SKM-1 treated with dmso at 0.1 percent for 144 hours (cell line): ENCODE measurements around the gene STOML1.

ENCODE experiments used
- DNase-seq: peaks from one replicate; lab custom pipeline; 2025; ENCODE audit not compliant: unreplicated experiment; lab: John Stamatoyannopoulos, UW

Gene STOML1

GRCh38 chr15:74022706-74023470 lies 30.8 kb upstream of the STOML1 start:
- DNase-seq: no peak

DNA sequence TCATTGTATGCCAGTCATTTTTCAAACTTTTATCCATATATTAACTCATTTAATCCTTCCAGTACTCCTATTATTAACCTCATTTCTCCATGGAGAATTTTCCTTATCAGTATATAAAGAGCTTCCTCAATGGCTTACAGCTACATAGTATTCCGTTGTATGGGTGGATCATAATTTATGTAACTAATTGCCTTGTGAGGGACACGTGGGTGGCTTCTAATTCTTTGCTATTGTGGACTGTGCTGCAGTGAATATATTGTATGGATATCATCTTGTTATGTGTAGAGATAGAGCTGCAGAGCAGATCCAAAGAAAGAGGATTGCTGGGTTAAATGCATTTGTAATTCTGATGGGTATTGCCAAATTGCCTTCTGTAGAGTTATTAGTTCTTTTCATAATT lies 27.6 kb upstream of the STOML1 start:
- no peak for DNase-seq

- no peak for DNase-seq
These were observed 21.3 kb upstream of the STOML1 start for GRCh38 chr15:74013374-74013894.

DNA sequence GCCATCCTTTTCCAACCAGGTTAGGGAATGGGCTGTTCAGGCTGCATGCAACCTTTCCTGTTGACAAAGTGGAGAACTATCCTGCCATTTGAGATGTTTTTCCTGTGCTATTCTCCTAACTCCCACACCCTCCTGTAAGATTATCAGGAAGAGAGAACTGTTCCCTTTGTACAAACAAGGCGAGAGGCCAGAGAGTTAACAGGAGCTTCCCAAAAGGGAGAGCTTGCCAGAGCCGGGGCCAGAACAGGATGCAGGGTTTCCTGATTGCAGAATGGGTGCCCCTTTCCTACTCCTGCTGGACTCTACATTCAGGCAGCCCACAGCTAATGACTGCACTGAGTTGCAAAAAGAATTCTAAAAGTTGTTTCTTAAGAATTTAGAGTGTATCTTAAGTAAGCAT lies 19.5 kb upstream of the STOML1 start:
- DNase-seq: no peak

- DNase-seq: no peak
These were observed 18.9 kb upstream of the STOML1 start for GRCh38 chr15:74010929-74011540.

DNA sequence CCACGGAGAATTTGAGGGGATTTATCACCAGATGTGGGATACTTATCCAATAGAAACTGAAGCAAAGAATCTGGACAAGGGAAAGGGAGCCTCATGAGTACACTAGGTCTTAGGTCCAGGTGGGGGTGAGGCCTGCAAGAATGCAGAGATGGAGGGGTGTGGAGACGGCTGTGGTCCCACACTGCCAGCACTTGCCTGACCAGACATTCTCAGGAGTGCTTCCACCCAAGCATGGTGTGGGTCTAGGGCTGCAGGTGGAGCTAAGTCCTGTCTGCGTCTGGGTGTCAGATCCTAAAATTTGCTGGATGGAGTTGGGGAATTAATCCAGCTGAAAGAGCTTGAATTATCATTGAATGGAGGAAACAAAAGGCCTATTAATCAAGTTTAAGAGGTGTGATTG lies 16.8 kb upstream of the STOML1 start:
- no peak for DNase-seq

DNA sequence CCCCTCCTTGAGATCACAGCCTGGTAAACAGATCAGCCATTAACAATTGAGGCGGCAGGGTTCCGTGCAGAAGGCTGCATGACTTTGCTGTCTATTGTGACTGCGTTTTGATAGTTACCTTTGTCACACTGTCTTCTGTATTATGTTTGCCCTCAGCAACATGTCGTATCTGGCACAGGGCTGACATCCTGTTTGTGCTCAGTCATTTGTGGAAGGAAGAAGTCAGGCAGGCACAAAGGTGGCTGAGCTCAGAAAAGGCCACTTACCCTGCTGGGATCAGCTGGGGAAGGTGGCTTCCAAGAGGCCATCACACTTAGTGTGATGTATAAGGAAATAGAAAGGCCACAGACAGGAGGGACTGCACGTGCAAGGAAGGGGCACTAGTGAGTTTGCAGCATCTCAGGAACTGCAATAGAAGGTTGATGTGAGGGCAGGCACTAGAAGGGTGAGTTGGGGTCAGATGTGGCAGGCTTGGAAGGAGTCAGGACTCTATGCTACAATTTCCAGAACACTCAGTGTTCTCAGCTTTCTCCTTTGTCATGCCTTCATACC lies 15.8 kb upstream of the STOML1 start:
- no peak for DNase-seq

GRCh38 chr15:74006774-74007639 lies 14.9 kb upstream of the STOML1 start:
- no peak for DNase-seq

- DNase-seq: no peak
These were observed 5.9 kb upstream of the STOML1 start for GRCh38 chr15:73997986-73998385.

- peak; percentile 7 for DNase-seq
These were observed 4.8 kb upstream of the STOML1 start for GRCh38 chr15:73996939-73997338.

DNA sequence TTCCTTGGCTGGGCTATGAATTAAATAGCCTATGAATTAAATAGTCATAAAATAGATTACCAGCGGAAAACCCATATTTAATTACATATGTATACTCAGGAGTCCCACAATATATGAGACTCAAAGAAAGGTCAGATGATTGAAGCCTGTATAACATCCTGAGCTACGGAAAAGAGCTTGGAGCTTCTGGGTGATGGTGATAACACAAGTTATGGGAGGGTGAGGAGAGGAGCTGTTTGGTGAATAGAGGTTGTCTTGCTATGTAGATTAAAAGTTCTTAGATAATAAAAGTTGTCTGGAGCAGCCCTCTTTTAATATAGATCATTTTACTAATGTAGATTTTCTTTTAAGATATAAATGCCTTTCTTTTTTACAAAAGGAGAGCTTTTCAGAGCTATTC lies 4.2 kb upstream of the STOML1 start:
- no peak for DNase-seq

DNA sequence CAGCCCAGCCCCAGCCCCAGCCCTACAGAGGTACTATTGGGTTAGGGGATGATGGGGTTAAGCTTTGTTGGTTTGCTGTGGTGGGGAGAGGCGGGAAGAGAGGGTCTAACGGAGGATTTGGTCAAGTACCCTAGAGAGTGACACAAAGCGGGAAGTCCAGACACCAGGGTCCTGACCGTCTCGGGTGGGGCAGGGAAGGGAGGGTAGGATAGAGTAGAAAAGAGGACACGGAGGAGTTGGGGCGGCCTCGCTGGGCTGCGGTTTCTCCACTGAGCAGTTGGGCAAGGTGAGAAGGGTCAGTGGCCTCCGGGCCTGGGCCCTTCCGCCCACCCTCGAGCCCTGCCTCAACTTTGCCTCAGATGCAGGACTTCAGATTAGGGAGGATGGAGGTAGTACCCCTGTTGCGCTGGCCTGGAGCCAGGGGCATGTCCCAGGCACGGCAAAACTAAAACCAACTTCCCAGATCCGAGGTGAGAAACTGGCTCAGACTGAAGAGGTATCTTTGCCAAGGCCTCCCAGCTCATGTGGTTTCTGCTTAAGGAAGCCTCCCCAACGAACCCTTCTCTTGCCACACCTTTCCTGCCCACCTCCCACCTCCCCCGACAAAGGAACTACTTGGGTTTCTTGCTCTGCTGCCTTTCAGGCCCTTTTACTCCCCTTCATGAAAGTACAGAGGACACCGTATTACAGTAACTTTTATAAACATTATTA lies 3.0 kb upstream of the STOML1 start:
- peak; percentile 59 for DNase-seq

GRCh38 chr15:73994413-73994883 lies 2.4 kb upstream of the STOML1 start, which contains the start of gene PML:
Gene PML, plus strand, starts transcription at chr15:73994716. Its CDS starts 97 bp downstream, at chr15:73994813.
- DNase-seq: peak; percentile 91

- DNase-seq: no peak
These were observed 1.3 kb upstream of the STOML1 start for GRCh38 chr15:73993211-73993994.

- DNase-seq: no peak
These were observed 451 bp upstream of the STOML1 start for GRCh38 chr15:73992594-73992898.

GRCh38 chr15:73991260-73991659 lies 835 bp downstream of the STOML1 start:
- peak; percentile 5 for DNase-seq

DNA sequence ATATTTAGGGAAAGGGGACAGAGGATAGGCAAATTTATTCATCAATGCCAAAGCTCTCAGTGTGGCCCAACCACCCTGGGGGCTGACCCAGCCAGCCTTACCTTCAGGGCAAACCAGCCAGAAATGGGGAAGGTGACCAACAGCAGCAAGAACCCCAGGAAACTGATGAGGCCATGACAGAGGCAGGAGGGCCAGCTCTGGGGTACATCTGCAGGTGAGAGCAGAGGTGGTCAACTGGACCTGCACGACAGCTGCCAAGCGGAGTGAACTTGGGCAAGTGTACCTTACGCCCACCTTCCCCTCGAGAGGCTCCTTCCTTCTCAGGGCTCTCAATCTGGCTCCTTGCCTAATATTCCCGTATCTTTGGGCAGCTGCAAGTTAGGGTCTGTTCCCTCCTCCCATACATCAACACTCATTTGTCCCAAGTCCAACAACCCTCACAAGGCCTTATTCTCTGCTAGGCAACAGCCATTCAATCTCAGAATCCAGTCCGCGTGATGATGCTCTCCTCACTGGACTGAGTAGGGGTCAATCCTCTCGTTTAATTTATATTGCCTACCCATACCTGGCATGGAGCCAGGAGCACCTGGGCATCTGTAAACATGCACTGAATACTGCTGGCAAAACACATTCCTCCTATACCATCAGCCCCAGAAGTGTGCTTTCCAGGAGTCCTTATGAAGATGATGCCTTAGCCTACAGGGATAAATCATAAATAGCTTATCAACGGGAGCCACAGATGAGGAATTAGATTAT lies 1.7 kb downstream of the STOML1 start:
- no peak for DNase-seq

DNA sequence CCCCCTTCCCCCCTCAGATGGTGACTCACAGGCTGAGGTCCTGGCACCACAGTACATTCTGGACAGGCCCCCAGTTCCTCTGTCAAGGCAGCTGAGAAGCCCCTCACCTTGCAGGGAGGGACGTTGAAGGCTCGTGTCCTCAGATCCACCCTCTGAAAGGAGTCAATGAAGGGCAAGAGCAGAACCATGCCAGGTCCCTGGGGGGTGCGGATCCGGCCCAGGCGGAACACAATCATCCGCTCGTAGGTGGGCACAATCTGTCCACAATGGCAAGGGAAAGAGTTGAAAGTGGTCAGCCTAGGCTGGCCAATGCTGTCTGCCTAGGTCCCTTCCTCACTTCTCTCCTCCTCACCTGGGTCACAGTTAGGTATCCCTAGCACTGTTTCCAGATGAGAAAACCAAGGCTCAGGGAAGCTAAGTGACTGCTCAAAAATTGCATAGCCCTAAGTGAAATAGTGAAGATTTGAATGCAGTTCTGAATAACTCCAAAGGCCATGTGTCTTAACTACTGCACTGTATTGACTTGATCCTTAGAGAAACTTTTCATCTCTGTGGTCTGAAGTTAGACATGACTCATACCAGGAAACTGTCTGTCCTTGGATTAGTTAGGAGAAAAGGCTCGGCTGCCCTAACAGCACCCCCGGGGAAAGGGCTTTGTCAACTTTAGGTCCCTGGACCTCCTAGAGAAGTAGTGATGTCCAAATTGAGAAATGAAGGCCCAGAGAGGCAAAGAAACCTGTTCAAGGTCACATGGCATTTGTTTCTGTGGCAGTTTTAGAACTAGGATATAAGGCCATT lies 2.9 kb downstream of the STOML1 start:
- DNase-seq: no peak
